GM19099 (cell line): ENCODE data around the gene YAF2.

Source experiments
- POLR2A ChIP-seq: IDR thresholded peaks from 3 replicates; pipeline ENCODE4 v1.6.1; 2011; ENCODE audit warnings: low read depth; ENCODE audit not compliant: insufficient read length; ENCODE audit errors: extremely low read depth

The YAF2 gene

GRCh38 chr12:42266579-42267230, 28.7 kb upstream of the YAF2 start:
- no peak for TF ChIP-seq POLR2A

GRCh38 chr12:42262271-42262670, 24.2 kb upstream of the YAF2 start:
- no peak for TF ChIP-seq POLR2A

- TF ChIP-seq POLR2A, result no peak
Observed at GRCh38 chr12:42261708-42262107, 23.7 kb upstream of the YAF2 start.

- TF ChIP-seq POLR2A, result no peak
Observed at GRCh38 chr12:42260518-42260917, 22.5 kb upstream of the YAF2 start.

GRCh38 chr12:42259699-42260098, 21.7 kb upstream of the YAF2 start:
- no peak for TF ChIP-seq POLR2A

GRCh38 chr12:42255866-42256261, 17.8 kb upstream of the YAF2 start:
- TF ChIP-seq POLR2A, result no peak

- no peak for TF ChIP-seq POLR2A
Observed at GRCh38 chr12:42255221-42255865, 17.3 kb upstream of the YAF2 start.

- TF ChIP-seq POLR2A, result no peak
Observed at GRCh38 chr12:42240131-42240750, 2.2 kb upstream of the YAF2 start.

- TF ChIP-seq POLR2A, result no peak
Observed at GRCh38 chr12:42237853-42238239, 202 bp downstream of the YAF2 start.

GRCh38 chr12:42237052-42237852, 796 bp downstream of the YAF2 start:
- TF ChIP-seq POLR2A, result peak; percentile 57

GRCh38 chr12:42236017-42236416, 2.0 kb downstream of the YAF2 start:
- TF ChIP-seq POLR2A, result no peak

- TF ChIP-seq POLR2A, result no peak
Observed at GRCh38 chr12:42235426-42235825, 2.6 kb downstream of the YAF2 start.

- TF ChIP-seq POLR2A, result no peak
Observed at GRCh38 chr12:42234970-42235369, 3.1 kb downstream of the YAF2 start.

GRCh38 chr12:42222724-42223123, 15.3 kb downstream of the YAF2 start:
- TF ChIP-seq POLR2A, result no peak

GRCh38 chr12:42221726-42222125, 16.3 kb downstream of the YAF2 start:
- TF ChIP-seq POLR2A, result no peak
